ENCODE results near the gene NME8.

DNA sequence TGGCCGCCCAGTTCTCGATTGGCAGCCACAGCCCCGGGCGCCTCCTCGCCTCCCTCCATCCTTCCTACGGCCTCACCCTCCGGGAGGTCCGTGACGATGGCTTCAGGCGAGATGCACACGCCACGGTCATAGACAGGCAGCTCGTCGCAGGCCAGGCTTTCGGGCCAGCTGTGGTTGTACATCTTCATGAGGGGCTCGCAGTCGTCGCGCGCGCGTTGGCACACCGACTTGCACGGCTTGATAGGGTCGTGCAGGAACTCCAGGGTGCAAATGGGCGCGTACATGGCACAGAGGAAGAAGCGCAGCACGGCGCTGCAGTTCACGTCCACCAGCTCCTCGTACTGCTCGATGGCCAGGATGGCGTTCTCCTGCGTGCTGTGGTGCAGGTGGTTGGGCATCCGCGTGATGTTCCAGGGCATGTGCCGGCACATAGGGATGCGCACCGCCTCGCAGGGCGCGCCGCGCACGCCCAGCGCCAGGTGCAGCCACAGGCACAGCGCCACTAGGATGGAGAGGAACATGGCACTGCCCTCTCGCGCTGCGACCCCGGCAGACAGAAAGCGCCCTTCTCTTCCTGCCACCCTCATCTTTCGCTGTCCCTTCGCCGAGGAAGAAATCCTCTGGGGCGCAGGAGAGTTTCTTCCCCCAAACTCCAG lies 67.7 kb downstream of the NME8 start:
- TF ChIP-seq, protein P1, sequence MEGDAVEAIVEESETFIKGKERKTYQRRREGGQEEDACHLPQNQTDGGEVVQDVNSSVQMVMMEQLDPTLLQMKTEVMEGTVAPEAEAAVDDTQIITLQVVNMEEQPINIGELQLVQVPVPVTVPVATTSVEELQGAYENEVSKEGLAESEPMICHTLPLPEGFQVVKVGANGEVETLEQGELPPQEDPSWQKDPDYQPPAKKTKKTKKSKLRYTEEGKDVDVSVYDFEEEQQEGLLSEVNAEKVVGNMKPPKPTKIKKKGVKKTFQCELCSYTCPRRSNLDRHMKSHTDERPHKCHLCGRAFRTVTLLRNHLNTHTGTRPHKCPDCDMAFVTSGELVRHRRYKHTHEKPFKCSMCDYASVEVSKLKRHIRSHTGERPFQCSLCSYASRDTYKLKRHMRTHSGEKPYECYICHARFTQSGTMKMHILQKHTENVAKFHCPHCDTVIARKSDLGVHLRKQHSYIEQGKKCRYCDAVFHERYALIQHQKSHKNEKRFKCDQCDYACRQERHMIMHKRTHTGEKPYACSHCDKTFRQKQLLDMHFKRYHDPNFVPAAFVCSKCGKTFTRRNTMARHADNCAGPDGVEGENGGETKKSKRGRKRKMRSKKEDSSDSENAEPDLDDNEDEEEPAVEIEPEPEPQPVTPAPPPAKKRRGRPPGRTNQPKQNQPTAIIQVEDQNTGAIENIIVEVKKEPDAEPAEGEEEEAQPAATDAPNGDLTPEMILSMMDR (conservative IDR thresholded peaks at IDR 0.05), result no peak
- TF ChIP-seq EZH2 (IDR thresholded peaks at IDR 0.05; ENCODE audit: low read depth), result no peak
